Lung (tissue), 12 donors: ENCODE results near the gene MDM4. TPM values are rescaled to one million over a fixed set of nuclear protein-coding genes. Genes with fewer than 3 reads are reported as not detected.

Experiments
- ATAC-seq: fragments of 200-7000 bp; cut with Tn5 transposase; one replicate; pipeline ENCODE4 v1.9.1; 2020; ENCODE audit warnings: moderate number of reproducible peaks; ENCODE audit not compliant: insufficient read depth, low FRiP score
- DNase-seq, 3 donors: peaks; one replicate each; pipeline ENCODE4 v3.0.0-alpha.2; 2013 to 2017
- H3K27ac ChIP-seq, 2 donors: one replicate each; pipeline ENCODE4 v1.5.1; 2013; ENCODE audit warnings: mild to moderate bottlenecking in 2 of 2, moderate library complexity in 2 of 2, control low read depth in 1 of 2, inconsistent platforms in 1 of 2, low read depth in 1 of 2, low read length in 1 of 2
- H3K27me3 ChIP-seq, 3 donors: one replicate each; pipeline ENCODE4 v1.5.1; 2013; ENCODE audit warnings: low read length in 2 of 3; ENCODE audit not compliant: control insufficient read depth in 3 of 3, insufficient read depth in 3 of 3
- H3K36me3 ChIP-seq, 4 donors: one replicate each; pipeline ENCODE4 v1.5.1; 2013; ENCODE audit warnings: low read length in 4 of 4, mild to moderate bottlenecking in 1 of 4, moderate library complexity in 1 of 4; ENCODE audit not compliant: control insufficient read depth in 4 of 4, insufficient read depth in 4 of 4
- H3K4me1 ChIP-seq, 5 donors: one replicate each; pipeline ENCODE4 v1.5.1; 2013; ENCODE audit warnings: low read length in 5 of 5, mild to moderate bottlenecking in 2 of 5, moderate library complexity in 1 of 5; ENCODE audit not compliant: control insufficient read depth in 5 of 5, insufficient read depth in 5 of 5
- H3K4me3 ChIP-seq: one replicate; pipeline ENCODE4 v1.5.1; 2013; ENCODE audit warnings: mild to moderate bottlenecking, control low read depth, moderate library complexity
- H3K9ac ChIP-seq, 2 donors: one replicate each; pipeline ENCODE4 v1.5.1; 2013; ENCODE audit warnings: low read length in 2 of 2, control low read depth in 1 of 2; ENCODE audit not compliant: insufficient read depth in 1 of 2
- H3K9me3 ChIP-seq, 4 donors: one replicate each; pipeline ENCODE4 v1.5.1; 2013; ENCODE audit warnings: low read length in 3 of 4, mild to moderate bottlenecking in 1 of 4, moderate library complexity in 1 of 4; ENCODE audit not compliant: control insufficient read depth in 4 of 4, insufficient read depth in 3 of 4
- CTCF ChIP-seq: IDR thresholded peaks from 2 replicates; pipeline ENCODE4 v1.5.1; 2012; ENCODE audit warnings: mild to moderate bottlenecking; ENCODE audit errors: control extremely low read depth, extremely low read depth
- WGBS, 2 donors: extraction: QIAGEN DNeasy Blood & Tissue Kit; methylation state at CpG; one replicate each; pipeline ENCODE4 v1.1.7; 2013; 5-methylcytosine and 5-hydroxymethylcytosine counted together
- polyA plus RNA-seq, 2 donors: library from polyadenylated mRNA; stranded (reverse); fragments of 200-250 nt; gene quantifications; one replicate each; pipeline ENCODE4 v1.2.1, GENCODE V29; 2013
- total RNA-seq, 2 donors: library from RNA; depleted of rRNA in 1 of 2; stranded (reverse); fragments of >200 nt in 1 of 2; gene quantifications; one replicate each; pipeline ENCODE4 v1.2.1, GENCODE V29; 2014 to 2021
- donor health status: control.
- donor health status: control.
- donor health status: Bipolar disorder and iron deficiency.
- donor health status: healthy.
- donor health status: DM: yes; HTN: yes; CAD: no.

The MDM4 gene
- total and polyA plus RNA-seq, 4 donors = 5.6 to 138 (median 38.9) TPM

- no peak for DNase-seq
- Histone ChIP-seq H3K36me3 (no peaks in the 10 kb centered on the region), H3K27me3 (no peaks in the 10 kb centered on the region), H3K9ac (no peak overlapping the region), H3K4me3 (no peak overlapping the region), H3K27ac (no peak overlapping the region), H3K9me3 (no peaks in the 10 kb centered on the region), H3K4me1 (no peaks in the 10 kb centered on the region)
- peak; percentile 47 for ATAC-seq
- WGBS, 2 donors = 63 to 79% methylated on average over 3 of the region's 3 CpGs
- TF ChIP-seq CTCF = no peak
Measured at GRCh38 chr1:204591473-204592090, 75.4 kb downstream of the MDM4 start.

- Histone ChIP-seq H3K9ac (no peak overlapping the region), H3K36me3 (no peaks in the 10 kb centered on the region), H3K4me1 (no peaks in the 10 kb centered on the region), H3K27me3 (no peaks in the 10 kb centered on the region), H3K9me3 (no peaks in the 10 kb centered on the region), H3K27ac (no peak overlapping the region), H3K4me3 (no peak overlapping the region)
- DNase-seq (no peak), ATAC-seq (no peak)
- WGBS, 2 donors = 70 to 71% methylated on average over 10 of the region's 10 CpGs
- no peak for TF ChIP-seq CTCF
Measured at GRCh38 chr1:204592246-204592948, 76.2 kb downstream of the MDM4 start.

GRCh38 chr1:204598319-204598969 lies 82.2 kb downstream of the MDM4 start:
- Histone ChIP-seq H3K9ac (no peak overlapping the region), H3K4me3 (no peak overlapping the region), H3K27me3 (peaks cover 0 to 5% (median 0%) of the 10 kb centered on the region in 3 donors), H3K9me3 (no peaks in the 10 kb centered on the region), H3K36me3 (no peaks in the 10 kb centered on the region), H3K4me1 (no peaks in the 10 kb centered on the region), H3K27ac (no peak overlapping the region)
- DNase-seq (no peak), ATAC-seq (no peak)
- WGBS, 2 donors = 45 to 73% methylated on average over 4 of the region's 4 CpGs
- no peak for TF ChIP-seq CTCF
